Bronchial epithelial cell (primary cell): ENCODE data around the gene PLXNA4. TPM values are rescaled to one million over a fixed set of nuclear protein-coding genes. Genes with fewer than 3 reads are reported as not detected.

Source experiments
- DNase-seq: peaks from one replicate; pipeline ENCODE4 v3.0.0-alpha.2; 2010; ENCODE audit warnings: low read depth
- FAIRE-seq: peaks from 2 replicates; lab custom pipeline; 2011; peaks lifted over from hg19 to GRCh38; lab: Jason Lieb, UNC
- H3K27me3 ChIP-seq: 2 replicates; pipeline ENCODE4 v1.5.1; 2011; ENCODE audit warnings: low read length; ENCODE audit not compliant: control insufficient read depth, insufficient read depth
- H3K36me3 ChIP-seq: 2 replicates; pipeline ENCODE4 v1.5.1; 2011; ENCODE audit warnings: low read length; ENCODE audit not compliant: control insufficient read depth, insufficient read depth
- H3K4me3 ChIP-seq: 2 replicates; pipeline ENCODE4 v1.5.1; 2011; ENCODE audit warnings: mild to moderate bottlenecking, low read depth, low read length, control low read depth
- total RNA-seq: library from RNA; depleted of rRNA; stranded (reverse); fragments of >200 nt; gene quantifications from 2 replicates; pipeline ENCODE4 v1.2.1, GENCODE V29; 2014
- TF ChIP-seq, protein P1 (sequence below): IDR thresholded peaks from 2 replicates; pipeline ENCODE4 v1.5.1; 2011; ENCODE audit warnings: mild to moderate bottlenecking, moderate library complexity, low read length, control low read depth, inconsistent platforms; ENCODE audit not compliant: insufficient read depth, severe bottlenecking

PLXNA4 gene
- total RNA-seq, 1 donor from 2014 or later = under 0.01 TPM

- no peak overlapping the region for H3K4me3 ChIP-seq
- no peaks in the 10 kb centered on the region for H3K36me3 ChIP-seq
- FAIRE-seq (no peak), DNase-seq (no peak)
- no peaks in the 10 kb centered on the region for H3K27me3 ChIP-seq
- TF ChIP-seq, protein P1, sequence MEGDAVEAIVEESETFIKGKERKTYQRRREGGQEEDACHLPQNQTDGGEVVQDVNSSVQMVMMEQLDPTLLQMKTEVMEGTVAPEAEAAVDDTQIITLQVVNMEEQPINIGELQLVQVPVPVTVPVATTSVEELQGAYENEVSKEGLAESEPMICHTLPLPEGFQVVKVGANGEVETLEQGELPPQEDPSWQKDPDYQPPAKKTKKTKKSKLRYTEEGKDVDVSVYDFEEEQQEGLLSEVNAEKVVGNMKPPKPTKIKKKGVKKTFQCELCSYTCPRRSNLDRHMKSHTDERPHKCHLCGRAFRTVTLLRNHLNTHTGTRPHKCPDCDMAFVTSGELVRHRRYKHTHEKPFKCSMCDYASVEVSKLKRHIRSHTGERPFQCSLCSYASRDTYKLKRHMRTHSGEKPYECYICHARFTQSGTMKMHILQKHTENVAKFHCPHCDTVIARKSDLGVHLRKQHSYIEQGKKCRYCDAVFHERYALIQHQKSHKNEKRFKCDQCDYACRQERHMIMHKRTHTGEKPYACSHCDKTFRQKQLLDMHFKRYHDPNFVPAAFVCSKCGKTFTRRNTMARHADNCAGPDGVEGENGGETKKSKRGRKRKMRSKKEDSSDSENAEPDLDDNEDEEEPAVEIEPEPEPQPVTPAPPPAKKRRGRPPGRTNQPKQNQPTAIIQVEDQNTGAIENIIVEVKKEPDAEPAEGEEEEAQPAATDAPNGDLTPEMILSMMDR = no peak
These were observed 30.5 kb downstream of the PLXNA4 start for GRCh38 chr7:132545756-132546155.

DNA sequence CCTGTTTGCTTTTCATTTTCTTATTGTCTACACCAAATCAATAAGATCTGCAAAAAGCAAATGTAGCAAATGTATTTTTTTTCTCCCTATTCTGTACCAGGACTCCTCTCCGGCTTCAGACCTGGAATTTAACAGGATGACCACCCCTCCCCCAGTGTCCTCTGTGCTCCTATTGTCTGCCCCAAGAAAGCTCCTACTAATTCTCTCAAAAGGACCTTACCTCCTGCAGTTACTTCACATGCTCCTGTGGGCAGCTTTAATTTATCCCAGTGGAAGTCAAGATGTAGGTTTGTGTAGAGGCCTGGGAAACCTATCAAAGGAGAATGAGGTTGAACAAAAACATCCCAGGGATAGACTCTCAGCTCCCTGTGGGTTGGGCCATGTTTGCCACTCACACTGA is 31.3 kb downstream of the PLXNA4 start:
- Histone ChIP-seq H3K36me3 (no peaks in the 10 kb centered on the region), H3K4me3 (no peak overlapping the region), H3K27me3 (no peaks in the 10 kb centered on the region)
- TF ChIP-seq, protein P1 = no peak
- DNase-seq (no peak), FAIRE-seq (no peak)

- no peak overlapping the region for H3K4me3 ChIP-seq
- no peak for DNase-seq
- FAIRE-seq = no peak
- no peaks in the 10 kb centered on the region for H3K27me3 ChIP-seq
- no peaks in the 10 kb centered on the region for H3K36me3 ChIP-seq
- TF ChIP-seq, protein P1 = no peak
These were observed 32.2 kb downstream of the PLXNA4 start for GRCh38 chr7:132544025-132544424.

DNA sequence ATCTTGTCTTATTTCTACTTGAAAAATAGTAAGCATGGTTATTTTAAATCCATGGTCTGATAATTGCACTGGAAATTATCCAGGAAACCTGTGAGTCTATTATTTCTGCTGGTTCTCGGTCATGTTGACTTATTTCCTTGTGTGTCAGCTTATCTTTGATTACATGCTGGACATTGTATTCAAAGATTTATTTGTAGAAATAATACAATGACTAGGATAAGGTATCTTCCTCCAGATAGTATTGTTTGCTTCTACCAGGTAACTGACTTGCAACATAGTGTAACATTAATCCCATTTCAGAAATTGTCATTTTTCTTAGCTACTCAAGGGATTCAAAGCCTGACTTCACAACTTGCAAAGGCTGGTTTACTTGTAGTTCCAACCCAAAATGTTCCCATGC is 33.4 kb downstream of the PLXNA4 start:
- H3K27me3 ChIP-seq = no peaks in the 10 kb centered on the region
- FAIRE-seq (no peak), DNase-seq (no peak)
- TF ChIP-seq, protein P1 = no peak
- H3K36me3 ChIP-seq = no peaks in the 10 kb centered on the region
- no peak overlapping the region for H3K4me3 ChIP-seq

DNA sequence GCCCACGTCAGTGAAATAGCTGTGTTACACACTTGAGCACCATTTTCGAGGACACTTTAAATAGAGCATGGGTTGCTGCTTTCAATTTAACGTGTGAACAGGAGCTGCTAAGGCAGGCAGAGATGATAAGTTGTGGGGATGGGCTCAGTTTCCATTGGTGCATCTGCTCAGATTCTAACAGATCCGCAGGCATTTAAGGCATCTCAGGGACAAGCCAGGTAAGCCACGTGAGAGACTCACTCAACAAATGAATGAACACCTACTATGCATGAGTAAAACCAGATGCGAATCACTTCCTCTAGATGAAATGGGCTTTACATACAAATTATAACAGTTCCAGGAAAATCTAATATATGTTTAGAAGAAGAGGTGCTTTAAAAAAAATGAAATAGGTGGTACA is 34.6 kb downstream of the PLXNA4 start:
- Histone ChIP-seq H3K4me3 (no peak overlapping the region), H3K27me3 (no peaks in the 10 kb centered on the region), H3K36me3 (no peaks in the 10 kb centered on the region)
- TF ChIP-seq, protein P1 = no peak
- FAIRE-seq = no peak
- DNase-seq = peak; percentile 7

GRCh38 chr7:132537456-132538145 is 38.7 kb downstream of the PLXNA4 start:
- H3K4me3 ChIP-seq = no peak overlapping the region
- no peaks in the 10 kb centered on the region for H3K36me3 ChIP-seq
- DNase-seq = no peak
- no peaks in the 10 kb centered on the region for H3K27me3 ChIP-seq
- TF ChIP-seq, protein P1 = no peak
- FAIRE-seq = no peak
